HepG2 (cell line): Measurements from ENCODE around the gene MRPL30. TPM values are rescaled to one million over a fixed set of nuclear protein-coding genes. Genes with fewer than 3 reads are reported as not detected.
A peak's percentile ranks its signal among the peaks of the same experiment; 100 is the strongest.

Source experiments
- ARHGAP35 ChIP-seq: sonication (generic); formaldehyde crosslinking; IDR thresholded peaks from 2 replicates; pipeline ENCODE4 v1.9.0; 2022; ENCODE audit warnings: mild to moderate bottlenecking, inconsistent platforms, moderate library complexity, missing genetic modification reagents, borderline replicate concordance
- DMAP1 ChIP-seq: IDR thresholded peaks from 2 replicates; pipeline ENCODE4 v1.6.1; 2016
- ESRRA ChIP-seq: sonication (generic); formaldehyde crosslinking; IDR thresholded peaks from 2 replicates; pipeline ENCODE4 v1.5.1; 2020; ENCODE audit warnings: mild to moderate bottlenecking, low read depth, missing genetic modification reagents
- FOXJ3 ChIP-seq: sonication (generic); formaldehyde crosslinking; IDR thresholded peaks from 2 replicates; pipeline ENCODE4 v1.4.0; 2020; ENCODE audit warnings: missing genetic modification reagents, mild to moderate bottlenecking, borderline replicate concordance
- GABPB1 ChIP-seq: IDR thresholded peaks from 2 replicates; pipeline ENCODE4 v1.6.1; 2016; ENCODE audit warnings: mild to moderate bottlenecking, missing genetic modification reagents, moderate library complexity, missing compliant biosample characterization
- HNRNPH1 ChIP-seq: fragments of 200-400 bp; formaldehyde crosslinking; optimal IDR thresholded peaks from 2 replicates; pipeline ENCODE3; 2017; ENCODE audit warnings: mild to moderate bottlenecking, low read depth, low read length
- MAZ ChIP-seq, 2 experiments: sonication (generic) in 1 of 2; formaldehyde crosslinking in 1 of 2; IDR thresholded peaks; 2 replicates each; pipeline versions ENCODE4 v1.5.0 to v1.6.1; 2012 to 2020; ENCODE audit warnings: low read depth in 2 of 2, mild to moderate bottlenecking in 2 of 2, borderline replicate concordance in 1 of 2, improper control_type of control experiment in 1 of 2, low read length in 1 of 2, missing genetic modification reagents in 1 of 2, moderate library complexity in 1 of 2
- MXD3 ChIP-seq: IDR thresholded peaks from 2 replicates; pipeline ENCODE4 v1.6.1; 2016; ENCODE audit warnings: mild to moderate bottlenecking, missing biosample characterization, missing genetic modification reagents
- PBX3 ChIP-seq: sonication (generic); formaldehyde crosslinking; IDR thresholded peaks from 2 replicates; pipeline ENCODE4 v1.8.1; 2023; ENCODE audit warnings: missing genetic modification reagents, inconsistent platforms, borderline replicate concordance
- PLSCR1 ChIP-seq: sonication (generic); formaldehyde crosslinking; IDR thresholded peaks from 2 replicates; pipeline ENCODE4 v1.5.0; 2020; ENCODE audit warnings: missing genetic modification reagents, mild to moderate bottlenecking, borderline replicate concordance
- SRSF9 ChIP-seq: fragments of 200-400 bp; formaldehyde crosslinking; IDR thresholded peaks from 2 replicates; pipeline ENCODE4 v1.6.1; 2018; ENCODE audit warnings: borderline replicate concordance, mild to moderate bottlenecking, low read depth, low read length; ENCODE audit not compliant: insufficient read depth, poor library complexity, severe bottlenecking
- TEAD2 ChIP-seq: sonication (generic); formaldehyde crosslinking; IDR thresholded peaks from 2 replicates; pipeline ENCODE4 v1.9.0; 2021; ENCODE audit warnings: missing genetic modification reagents
- TERF1 ChIP-seq: sonication (generic); formaldehyde crosslinking; IDR thresholded peaks from 2 replicates; pipeline ENCODE4 v1.8.0; 2022; ENCODE audit warnings: mild to moderate bottlenecking, missing genetic modification reagents, moderate library complexity
- TOPORS ChIP-seq: sonication (generic); formaldehyde crosslinking; IDR thresholded peaks from 2 replicates; pipeline ENCODE4 v1.8.0; 2023; ENCODE audit warnings: mild to moderate bottlenecking, missing genetic modification reagents
- U2AF2 ChIP-seq: fragments of 200-400 bp; formaldehyde crosslinking; IDR thresholded peaks from 2 replicates; pipeline ENCODE4 v1.6.1; 2017; ENCODE audit warnings: low read depth, mild to moderate bottlenecking, low read length
- ZC3H4 ChIP-seq: sonication (generic); formaldehyde crosslinking; IDR thresholded peaks from 2 replicates; pipeline ENCODE4 v1.4.0; 2020; ENCODE audit warnings: missing genetic modification reagents, borderline replicate concordance
- ZFP90 ChIP-seq: sonication (generic); formaldehyde crosslinking; IDR thresholded peaks from 2 replicates; pipeline ENCODE4 v1.8.0; 2022; ENCODE audit warnings: missing genetic modification reagents, mild to moderate bottlenecking, inconsistent platforms, borderline replicate concordance
- ZKSCAN8 ChIP-seq: IDR thresholded peaks from 2 replicates; pipeline ENCODE4 v1.6.1; 2016; ENCODE audit warnings: borderline replicate concordance, missing genetic modification reagents, missing compliant biosample characterization
- ZNF260 ChIP-seq: sonication (generic); formaldehyde crosslinking; IDR thresholded peaks from 2 replicates; pipeline ENCODE4 v1.4.0; 2020; ENCODE audit warnings: missing genetic modification reagents, low read depth, mild to moderate bottlenecking, borderline replicate concordance
- ZNF839 ChIP-seq: sonication (generic); formaldehyde crosslinking; IDR thresholded peaks from 2 replicates; pipeline ENCODE4 v1.4.0; 2020; ENCODE audit warnings: missing genetic modification reagents, mild to moderate bottlenecking, borderline replicate concordance
- ZNF841 ChIP-seq: sonication (generic); formaldehyde crosslinking; IDR thresholded peaks from 2 replicates; pipeline ENCODE4 v1.8.1; 2023; ENCODE audit warnings: missing genetic modification reagents, borderline replicate concordance
- polyA plus RNA-seq, 8 experiments: library from polyadenylated mRNA; depleted of rRNA in 3 of 8; stranded (reverse) in 7 of 8; unstranded in 1 of 8; fragments of >200 nt; fragmentation: Illumina TruSeq in 4 of 8; extraction: Trizol in 4 of 8; gene quantifications; 2 replicates each; pipeline versions ENCODE4 v1.2.1 to v1.2.3, GENCODE V29; 2011 to 2016; ENCODE audit warnings: low read depth in 4 of 8, missing spikeins in 1 of 8, mixed read lengths in 1 of 8; ENCODE audit not compliant: insufficient read depth in 1 of 8
- total RNA-seq, 5 experiments: library from RNA; depleted of rRNA; stranded (reverse); fragments of >200 nt; fragmentation: Illumina TruSeq; extraction: Trizol; gene quantifications; 2 replicates each; pipeline ENCODE4 v1.2.3, GENCODE V29; 2016; ENCODE audit warnings: low read depth in 1 of 5

Gene MRPL30
- total and polyA plus RNA-seq, 2 of the 13 experiments (the other 11 are each of a cell fraction or from before 2014, with no cell fraction given) = 30.2 to 75.3 TPM

GRCh38 chr2:99180755-99181623 lies at the start of gene MRPL30, which contains the start of gene MITD1 (continued):
- TF ChIP-seq PBX3 (CRISPR knock-in tag) (no peak; the same call in 1 of the 2 replicates), TOPORS (CRISPR knock-in tag) (peak; percentile 80), PLSCR1 (CRISPR knock-in tag) (0 out of 2 replicates have a peak, but pooled peaks have one; percentile 55), ZNF260 (no peak), TEAD2 (CRISPR knock-in tag) (peak; percentile 66; the same call in 1 of the 2 replicates), ZC3H4 (CRISPR knock-in tag) (no peak), HNRNPH1 (no peak), DMAP1 (CRISPR knock-in tag) (peak; percentile 87; the same call in 1 of the 2 replicates), ZKSCAN8 (CRISPR knock-in tag) (peak; percentile 92), ZNF841 (CRISPR knock-in tag) (0 out of 2 replicates have a peak, but pooled peaks have one; percentile 60), FOXJ3 (CRISPR knock-in tag) (peak; percentile 69; the same call in 1 of the 2 replicates), ESRRA (CRISPR knock-in tag) (peak; percentile 87; the same call in 1 of the 2 replicates), TERF1 (CRISPR knock-in tag) (no peak), ARHGAP35 (peak; percentile 86; the same call in 1 of the 2 replicates), GABPB1 (CRISPR knock-in tag) (peak; percentile 97), ZNF839 (CRISPR knock-in tag) (peak; percentile 86; the same call in 1 of the 2 replicates), ZFP90 (CRISPR knock-in tag) (peak; percentile 96; the same call in 1 of the 2 replicates), MXD3 (peak; percentile 96), U2AF2 (peak; percentile 86; the same call in 1 of the 2 replicates), MAZ (IDR thresholded peaks at IDR 0.05; ENCODE audit: borderline replicate concordance, low read depth, low read length) (peak; percentile 96), MAZ (CRISPR knock-in tag; IDR thresholded peaks at IDR 0.05; ENCODE audit: low read depth) (peak; percentile 84), SRSF9 (no peak)
